Neural progenitor cell (in vitro differentiated cells): ENCODE data around the gene NTRK3. TPM values are rescaled to one million over a fixed set of nuclear protein-coding genes. Genes with fewer than 3 reads are reported as not detected.

Experiments
- DNase-seq: peaks from one replicate; pipeline ENCODE4 v3.0.0-alpha.2; 2016; ENCODE audit warnings: low spot score
- H2AFZ ChIP-seq: fragments of 200-600 bp; sonication (generic); replicated peaks from 2 replicates; pipeline ENCODE4 v1.6.1; 2016; ENCODE audit warnings: antibody characterized with exemption
- H3F3A ChIP-seq: fragments of 200-600 bp; sonication (generic); 2 replicates; pipeline ENCODE4 v1.6.1; 2016; ENCODE audit warnings: antibody characterized with exemption, low read depth
- H3K27ac ChIP-seq: fragments of 200-600 bp; sonication (generic); 2 replicates; pipeline ENCODE4 v1.5.1; 2016; ENCODE audit warnings: mild to moderate bottlenecking
- H3K27me3 ChIP-seq: fragments of 200-600 bp; sonication (generic); 2 replicates; pipeline ENCODE4 v1.6.1; 2016; ENCODE audit warnings: mild to moderate bottlenecking, moderate library complexity
- H3K36me3 ChIP-seq: fragments of 200-600 bp; sonication (generic); 2 replicates; pipeline ENCODE4 v1.5.1; 2016
- H3K4me1 ChIP-seq: fragments of 200-600 bp; sonication (generic); 2 replicates; pipeline ENCODE4 v1.6.1; 2016; ENCODE audit warnings: mixed run types
- H3K4me2 ChIP-seq: fragments of 200-600 bp; sonication (generic); 2 replicates; pipeline ENCODE4 v1.6.1; 2016
- H3K4me3 ChIP-seq: fragments of 200-600 bp; sonication (generic); 2 replicates; pipeline ENCODE4 v1.5.1; 2016
- H3K79me2 ChIP-seq: fragments of 200-600 bp; sonication (generic); 2 replicates; pipeline ENCODE4 v1.6.1; 2016; ENCODE audit warnings: low read depth
- H3K9ac ChIP-seq: fragments of 200-600 bp; sonication (generic); 2 replicates; pipeline ENCODE4 v1.6.1; 2016
- H3K9me3 ChIP-seq: fragments of 200-600 bp; sonication (generic); 2 replicates; pipeline ENCODE4 v1.5.1; 2016; ENCODE audit warnings: low read depth
- H4K20me1 ChIP-seq: fragments of 200-600 bp; sonication (generic); 2 replicates; pipeline ENCODE4 v1.6.1; 2016; ENCODE audit warnings: low read depth
- H3K27ac Mint-ChIP-seq: 3 replicates; pipeline ENCODE4 v1.8.0; 2021; ENCODE audit warnings: mixed read lengths
- H3K27me3 Mint-ChIP-seq: 2 replicates; pipeline ENCODE4 v1.8.0; 2022; ENCODE audit warnings: low read depth, mild to moderate bottlenecking, inconsistent platforms, moderate library complexity, mixed read lengths; ENCODE audit not compliant: insufficient read depth
- H3K36me3 Mint-ChIP-seq: 3 replicates; pipeline ENCODE4 v1.8.0; 2021; ENCODE audit warnings: mixed read lengths
- H3K4me1 Mint-ChIP-seq: 3 replicates; pipeline ENCODE4 v1.8.0; 2021; ENCODE audit warnings: mixed read lengths
- H3K4me3 Mint-ChIP-seq: 3 replicates; pipeline ENCODE4 v1.8.0; 2021; ENCODE audit warnings: mild to moderate bottlenecking, moderate library complexity, mixed read lengths
- H3K9me3 Mint-ChIP-seq: 3 replicates; pipeline ENCODE4 v1.8.0; 2020; ENCODE audit warnings: mixed read lengths
- CTCF ChIP-seq: fragments of 200-600 bp; sonication (generic); IDR thresholded peaks from 2 replicates; pipeline ENCODE4 v1.5.1; 2017; ENCODE audit warnings: antibody characterized with exemption, mild to moderate bottlenecking
- EZH2 ChIP-seq: fragments of 200-600 bp; sonication (generic); IDR thresholded peaks from 2 replicates; pipeline ENCODE4 v1.6.1; 2017; ENCODE audit warnings: antibody characterized with exemption, mild to moderate bottlenecking, moderate library complexity
- EZH2phosphoT487 ChIP-seq: fragments of 200-600 bp; sonication (generic); IDR thresholded peaks from 2 replicates; pipeline ENCODE4 v1.6.1; 2017; ENCODE audit warnings: antibody characterized with exemption
- total RNA-seq: library from RNA; depleted of rRNA; stranded (reverse); fragments of >200 nt; gene quantifications from 2 replicates; pipeline ENCODE4 v1.2.3, GENCODE V29; 2015; ENCODE audit warnings: low replicate concordance

The NTRK3 gene
- total RNA-seq, 1 donor from 2014 or later, result 2.0 TPM

DNA sequence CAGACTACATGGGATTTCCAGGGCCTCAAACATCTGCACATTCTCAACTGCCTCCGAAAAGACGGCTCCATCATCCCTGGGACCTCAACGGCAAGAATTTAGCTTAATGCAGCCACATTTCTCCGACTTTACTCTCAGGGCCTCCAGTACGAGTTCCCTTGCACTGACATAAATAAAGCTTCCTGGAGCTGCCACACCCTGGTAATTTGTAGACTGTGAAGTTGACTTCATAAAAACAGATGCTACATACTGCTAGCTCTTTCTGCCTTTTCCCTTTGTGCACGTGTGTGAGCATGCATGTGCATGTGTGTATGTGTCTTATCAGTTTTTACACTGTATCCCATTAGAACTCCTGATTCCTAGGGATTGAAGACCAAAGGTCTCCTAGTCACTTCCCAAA is 122.7 kb downstream of the NTRK3 start:
- Histone ChIP-seq H3K36me3 (no peaks in the 10 kb centered on the region), H3K4me3 (no peak overlapping the region), H3K27me3 (no peaks in the 10 kb centered on the region), H4K20me1 (no peaks in the 10 kb centered on the region), H2AFZ (no peak overlapping the region), H3K4me1 (no peaks in the 10 kb centered on the region), H3K9ac (no peak overlapping the region), H3K4me2 (no peak overlapping the region), H3K79me2 (no peaks in the 10 kb centered on the region), H3K9me3 (no peaks in the 10 kb centered on the region), H3F3A (no peaks in the 10 kb centered on the region), H3K27ac (no peak overlapping the region)
- H3K36me3 Mint-ChIP-seq, result peaks cover 3% of the 10 kb centered on the region
- no peaks in the 10 kb centered on the region for H3K4me1 Mint-ChIP-seq
- no peak overlapping the region for H3K27ac Mint-ChIP-seq
- no peak for DNase-seq
- no peaks in the 10 kb centered on the region for H3K9me3 Mint-ChIP-seq
- H3K27me3 Mint-ChIP-seq, result peaks cover 6% of the 10 kb centered on the region
- no peak overlapping the region for H3K4me3 Mint-ChIP-seq
- no peak for TF ChIP-seq EZH2
- no peak for TF ChIP-seq EZH2phosphoT487
- no peak for TF ChIP-seq CTCF

DNA sequence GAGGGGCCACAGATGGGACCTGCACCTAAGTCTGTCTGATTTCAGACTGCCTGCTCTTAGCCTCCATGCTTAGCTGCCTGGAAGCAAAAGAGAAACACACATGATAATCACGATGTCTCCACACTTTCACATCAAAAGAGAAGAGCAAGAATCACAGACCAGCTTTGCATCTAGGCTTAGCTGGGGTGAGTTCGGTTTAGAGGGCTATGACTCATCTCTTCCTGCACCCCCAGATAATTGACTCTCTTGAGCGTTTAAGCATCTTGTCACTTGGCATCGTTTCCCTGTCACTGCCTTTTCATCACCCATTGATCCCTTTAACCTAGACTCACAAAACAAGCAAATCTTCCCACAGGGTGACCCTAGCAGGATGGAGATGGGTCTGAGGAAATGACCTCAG is 124.0 kb downstream of the NTRK3 start:
- Mint-ChIP-seq H3K27me3 (peaks cover 6% of the 10 kb centered on the region), H3K4me3 (no peak overlapping the region), H3K27ac (peak overlapping the region; percentile 4), H3K36me3 (peaks cover 3% of the 10 kb centered on the region), H3K4me1 (no peaks in the 10 kb centered on the region), H3K9me3 (no peaks in the 10 kb centered on the region)
- no peaks in the 10 kb centered on the region for H3K79me2 ChIP-seq
- H2AFZ ChIP-seq, result no peak overlapping the region
- H4K20me1 ChIP-seq, result no peaks in the 10 kb centered on the region
- no peak overlapping the region for H3K9ac ChIP-seq
- H3K4me2 ChIP-seq, result no peak overlapping the region
- no peak for DNase-seq
- H3F3A ChIP-seq, result no peaks in the 10 kb centered on the region
- no peaks in the 10 kb centered on the region for H3K4me1 ChIP-seq
- no peaks in the 10 kb centered on the region for H3K27me3 ChIP-seq
- no peak overlapping the region for H3K4me3 ChIP-seq
- H3K9me3 ChIP-seq, result no peaks in the 10 kb centered on the region
- TF ChIP-seq EZH2, result no peak
- TF ChIP-seq CTCF, result no peak
- TF ChIP-seq EZH2phosphoT487, result no peak
- H3K36me3 ChIP-seq, result no peaks in the 10 kb centered on the region
- no peak overlapping the region for H3K27ac ChIP-seq

DNA sequence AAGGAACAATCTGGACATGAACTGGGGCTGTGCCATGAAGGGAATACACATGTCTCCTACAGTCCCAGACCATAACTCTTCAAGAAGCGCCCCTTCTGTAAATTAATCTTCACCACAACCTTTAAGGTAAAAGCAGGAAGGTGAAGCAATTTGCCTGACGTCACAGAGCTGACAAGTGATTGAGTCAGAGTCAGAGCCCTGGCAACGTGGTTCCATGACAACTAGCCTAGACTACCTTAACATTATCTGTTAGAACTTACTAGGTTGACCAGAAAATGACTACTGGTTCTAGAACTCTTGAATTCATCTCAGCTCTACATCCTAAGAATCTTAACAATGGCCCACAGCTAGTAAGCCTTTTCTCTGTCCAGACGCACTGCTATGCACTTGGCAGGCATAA is 124.6 kb downstream of the NTRK3 start:
- H3K79me2 ChIP-seq, result no peaks in the 10 kb centered on the region
- H3K4me3 ChIP-seq, result no peak overlapping the region
- H3K27me3 Mint-ChIP-seq, result peaks cover 6% of the 10 kb centered on the region
- H3K4me3 Mint-ChIP-seq, result no peak overlapping the region
- H3F3A ChIP-seq, result no peaks in the 10 kb centered on the region
- no peaks in the 10 kb centered on the region for H4K20me1 ChIP-seq
- no peak for DNase-seq
- H3K9ac ChIP-seq, result no peak overlapping the region
- no peaks in the 10 kb centered on the region for H3K27me3 ChIP-seq
- H2AFZ ChIP-seq, result no peak overlapping the region
- H3K36me3 Mint-ChIP-seq, result peaks cover 3% of the 10 kb centered on the region
- TF ChIP-seq CTCF, result no peak
- no peaks in the 10 kb centered on the region for H3K9me3 ChIP-seq
- no peaks in the 10 kb centered on the region for H3K36me3 ChIP-seq
- H3K4me1 Mint-ChIP-seq, result no peaks in the 10 kb centered on the region
- no peaks in the 10 kb centered on the region for H3K9me3 Mint-ChIP-seq
- H3K27ac Mint-ChIP-seq, result no peak overlapping the region
- H3K4me2 ChIP-seq, result no peak overlapping the region
- H3K4me1 ChIP-seq, result no peaks in the 10 kb centered on the region
- no peak overlapping the region for H3K27ac ChIP-seq

DNA sequence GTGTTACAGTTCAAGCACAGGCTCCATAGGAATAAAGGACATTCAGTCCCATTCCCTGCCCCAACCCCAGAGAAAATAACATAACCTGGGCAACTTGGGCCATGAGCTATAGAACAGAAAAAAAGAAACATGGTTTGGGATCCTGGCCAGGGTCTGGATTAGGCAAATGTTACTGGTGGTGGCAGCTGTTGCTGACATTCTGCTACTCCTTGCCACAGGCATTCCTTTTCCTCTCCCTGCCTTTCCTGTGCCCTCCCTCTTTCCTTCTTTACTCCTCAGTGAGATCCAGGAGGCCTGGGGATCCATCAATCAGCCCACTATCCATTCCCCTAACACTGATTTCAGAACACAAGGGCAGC is 129.1 kb downstream of the NTRK3 start:
- H3K36me3 ChIP-seq, result no peaks in the 10 kb centered on the region
- H3K9ac ChIP-seq, result no peak overlapping the region
- H3K4me1 ChIP-seq, result no peaks in the 10 kb centered on the region
- no peak for DNase-seq
- no peaks in the 10 kb centered on the region for H4K20me1 ChIP-seq
- H3K9me3 ChIP-seq, result no peaks in the 10 kb centered on the region
- no peaks in the 10 kb centered on the region for H3F3A ChIP-seq
- no peak overlapping the region for H3K4me3 Mint-ChIP-seq
- no peak overlapping the region for H3K27ac Mint-ChIP-seq
- no peak for TF ChIP-seq EZH2phosphoT487
- no peak for TF ChIP-seq EZH2
- TF ChIP-seq CTCF, result no peak
- no peak overlapping the region for H3K4me3 ChIP-seq
- H3K36me3 Mint-ChIP-seq, result peaks cover 3% of the 10 kb centered on the region
- no peaks in the 10 kb centered on the region for H3K79me2 ChIP-seq
- H2AFZ ChIP-seq, result no peak overlapping the region
- H3K4me2 ChIP-seq, result no peak overlapping the region
- H3K27ac ChIP-seq, result no peak overlapping the region
- H3K9me3 Mint-ChIP-seq, result no peaks in the 10 kb centered on the region
- H3K27me3 ChIP-seq, result no peaks in the 10 kb centered on the region
- H3K27me3 Mint-ChIP-seq, result peaks cover 6% of the 10 kb centered on the region
- H3K4me1 Mint-ChIP-seq, result peaks cover 6% of the 10 kb centered on the region
